ENCODE data around the gene HOMER1. TPM values are rescaled to one million over a fixed set of nuclear protein-coding genes. Genes with fewer than 3 reads are reported as not detected.

The HOMER1 gene
- total and polyA plus RNA-seq, 10 of the 15 experiments (the other 5 are each of a cell fraction or from before 2014, with no cell fraction given) = 0.96 to 22.0 (median 7.5) TPM

DNA sequence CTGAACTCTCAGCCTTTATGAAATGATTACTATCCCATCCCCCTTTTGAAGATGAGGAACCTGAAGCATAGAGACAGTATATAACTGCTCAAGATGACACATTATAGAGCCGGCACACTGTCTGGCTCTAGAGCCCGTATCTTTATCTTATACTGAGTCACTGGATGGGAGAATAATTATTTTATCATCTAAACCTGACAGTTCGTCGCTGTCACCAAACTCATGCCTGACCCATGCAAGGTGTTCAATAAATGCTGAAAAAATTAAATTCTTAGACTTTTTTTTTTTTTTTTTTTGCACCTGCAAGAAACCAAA, 38.8 kb downstream of the HOMER1 start (continued):
- TF ChIP-seq, protein P1, sequence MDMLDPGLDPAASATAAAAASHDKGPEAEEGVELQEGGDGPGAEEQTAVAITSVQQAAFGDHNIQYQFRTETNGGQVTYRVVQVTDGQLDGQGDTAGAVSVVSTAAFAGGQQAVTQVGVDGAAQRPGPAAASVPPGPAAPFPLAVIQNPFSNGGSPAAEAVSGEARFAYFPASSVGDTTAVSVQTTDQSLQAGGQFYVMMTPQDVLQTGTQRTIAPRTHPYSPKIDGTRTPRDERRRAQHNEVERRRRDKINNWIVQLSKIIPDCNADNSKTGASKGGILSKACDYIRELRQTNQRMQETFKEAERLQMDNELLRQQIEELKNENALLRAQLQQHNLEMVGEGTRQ (IDR thresholded peaks at IDR 0.05; ENCODE audit: borderline replicate concordance, low read depth, low read length) = no peak

GRCh38 chr5:79474367-79475151, 39.4 kb downstream of the HOMER1 start:
- ATAC-seq (peak; percentile 52), FAIRE-seq (no peak), DNase-seq (ENCODE audit: low read depth, low spot score) (no peak)
- ChIA-PET CTCF (interaction anchor here (0.8 to 1.7 kb wide), 3 partner anchors 11 to 341 kb away, joined by 3 to 6 read pairs (median 4); no protein-coding TSS in a partner anchor), POLR2A (interaction anchor here (0.7 to 1.0 kb wide), 3 partner anchors 34 to 1260 kb away, joined by 6 to 7 read pairs (median 6); no protein-coding TSS in a partner anchor), SMC1A (ENCODE audit: uncharacterized antibody, unreplicated experiment) (interaction anchor here (0.8 to 1.1 kb wide), 2 partner anchors 24 to 368 kb away, joined by 3 read pairs; no protein-coding TSS in a partner anchor), RAD21 (ENCODE audit: unreplicated experiment) (interaction anchor here (0.9 kb wide), 1 partner anchor 40 kb away, joined by 3 read pairs; no protein-coding TSS in a partner anchor)
- Histone ChIP-seq H3K4me1 (ENCODE audit: control insufficient read depth, insufficient read depth, low read length) (no peaks in the 10 kb centered on the region), H3K9ac (ENCODE audit: control insufficient read depth, insufficient read depth, low read length) (no peak overlapping the region), H3K4me3 (no peak overlapping the region), H2AFZ (ENCODE audit: control insufficient read depth, low read depth, low read length) (no peak overlapping the region), H3K36me3 (ENCODE audit: control insufficient read depth in 2 of 2, insufficient read depth in 2 of 2, low read length in 1 of 2) (no peaks in the 10 kb centered on the region), H3K27ac (ENCODE audit: control insufficient read depth, insufficient read depth) (no peak overlapping the region), H3K79me2 (ENCODE audit: control insufficient read depth, insufficient read depth, low read length) (no peaks in the 10 kb centered on the region), H3K4me2 (ENCODE audit: control insufficient read depth, insufficient read depth) (no peak overlapping the region), H3K9me3 (replicated peaks; ENCODE audit: control insufficient read depth, insufficient read depth, low read length) (no peaks in the 10 kb centered on the region), H4K20me1 (ENCODE audit: control insufficient read depth, insufficient read depth) (no peaks in the 10 kb centered on the region), H3K27me3 (replicated peaks in 1 of 2; ENCODE audit: control insufficient read depth in 2 of 2, insufficient read depth in 2 of 2, low read length in 1 of 2) (no peaks in the 10 kb centered on the region)
- TF ChIP-seq IKZF1 (conservative IDR thresholded peaks at IDR 0.05) (no peak), JUNB (IDR thresholded peaks at IDR 0.05) (peak; percentile 22; the same call in 1 of the 2 replicates)
- intact Hi-C loops (cut with micrococcal nuclease; ENCODE audit: unreplicated experiment) (no loop called here), in situ Hi-C loops (cut with MboI) (no loop called here)
- BruUV-seq (replicated peaks) = no TSS peak

DNA sequence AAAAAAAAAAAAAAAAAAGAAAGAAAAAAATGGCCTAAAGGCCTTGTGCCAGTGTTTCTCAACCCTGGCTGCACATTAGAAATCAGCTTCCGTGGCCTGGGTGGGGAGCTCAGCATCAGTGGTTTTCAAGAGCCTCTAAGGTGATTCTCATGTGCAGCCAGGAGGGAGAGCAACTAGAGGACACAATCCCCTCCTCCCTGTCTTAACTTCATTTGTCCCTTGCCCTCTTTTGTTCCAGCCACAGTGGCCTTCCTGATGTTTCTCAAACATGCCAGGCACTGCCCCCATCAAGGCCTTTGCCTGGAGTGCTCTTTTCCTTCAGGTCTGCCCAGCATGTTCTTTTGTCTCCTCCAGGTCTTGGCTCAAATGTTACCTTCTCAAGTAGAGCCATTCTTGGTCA, 42.4 kb downstream of the HOMER1 start:
- H3K27me3 ChIP-seq (replicated peaks in 1 of 2; ENCODE audit: control insufficient read depth in 2 of 2, insufficient read depth in 2 of 2, low read length in 1 of 2) = no peaks in the 10 kb centered on the region
- no peak overlapping the region for H3K27ac ChIP-seq (ENCODE audit: control insufficient read depth, insufficient read depth)
- no peak overlapping the region for H3K4me2 ChIP-seq (ENCODE audit: control insufficient read depth, insufficient read depth)
- no peaks in the 10 kb centered on the region for H3K9me3 ChIP-seq (replicated peaks; ENCODE audit: control insufficient read depth, insufficient read depth, low read length)
- ATAC-seq = no peak
- no peak overlapping the region for H3K4me3 ChIP-seq
- SMC1A ChIA-PET (ENCODE audit: uncharacterized antibody, unreplicated experiment) = interaction anchor here (1.3 kb wide), 1 partner anchor 339 kb away, joined by 8 read pairs; no protein-coding TSS in a partner anchor
- no peaks in the 10 kb centered on the region for H3K4me1 ChIP-seq (ENCODE audit: control insufficient read depth, insufficient read depth, low read length)
- CTCF ChIA-PET = interaction anchor here (16.5 kb wide), 1 partner anchor 338 kb away, joined by 322 read pairs; no protein-coding TSS in a partner anchor
- DNase-seq (ENCODE audit: low read depth, low spot score) = no peak
- in situ Hi-C loops (cut with MboI) (no loop called here), intact Hi-C loops (cut with micrococcal nuclease; ENCODE audit: unreplicated experiment) (no loop called here)
- POLR2A ChIA-PET = no interaction called here
- no peak overlapping the region for H2AFZ ChIP-seq (ENCODE audit: control insufficient read depth, low read depth, low read length)
- RAD21 ChIA-PET (ENCODE audit: unreplicated experiment) = no interaction called here
- no peak for FAIRE-seq
- H4K20me1 ChIP-seq (ENCODE audit: control insufficient read depth, insufficient read depth) = no peaks in the 10 kb centered on the region
- BruUV-seq (replicated peaks) = no TSS peak
- 36% methylated on average over 1 of the region's 1 CpG for WGBS (ENCODE audit: insufficient coverage, insufficient replicate concordance, low lambda C conversion rate, missing lambda C conversion rate)
- no peaks in the 10 kb centered on the region for H3K79me2 ChIP-seq (ENCODE audit: control insufficient read depth, insufficient read depth, low read length)
- H3K36me3 ChIP-seq (ENCODE audit: control insufficient read depth in 2 of 2, insufficient read depth in 2 of 2, low read length in 1 of 2) = no peaks in the 10 kb centered on the region
- no peak overlapping the region for H3K9ac ChIP-seq (ENCODE audit: control insufficient read depth, insufficient read depth, low read length)
- TF ChIP-seq SKIL (IDR thresholded peaks at IDR 0.05; ENCODE audit: low read depth, poor library complexity, severe bottlenecking) = no peak
- TF ChIP-seq RFX5 (IDR thresholded peaks at IDR 0.05; ENCODE audit: low read depth, low read length) = no peak

All from GM12878 (cell line).